Mammary epithelial cell (primary cell): Measurements from ENCODE around the gene SMYD3.

Experiments used
- CTCF ChIP-seq, 2 donors: IDR thresholded peaks in 1 of 2; conservative IDR thresholded peaks in 1 of 2; 2 replicates each; pipeline ENCODE4 v1.5.1; 2011 to 2012; ENCODE audit warnings: inconsistent platforms in 2 of 2, low read length in 2 of 2, mild to moderate bottlenecking in 2 of 2, control low read depth in 1 of 2, low read depth in 1 of 2; ENCODE audit not compliant: insufficient read depth in 1 of 2; ENCODE audit errors: extremely low read depth in 1 of 2
- EZH2 ChIP-seq: IDR thresholded peaks from 2 replicates; pipeline ENCODE4 v1.6.1; 2012; ENCODE audit warnings: low read length, inconsistent platforms, borderline replicate concordance

GRCh38 chr1:246077476-246077875, 429.6 kb downstream of the SMYD3 start:
- TF ChIP-seq CTCF (conservative IDR thresholded peaks at IDR 0.05 in 1 of 2, IDR thresholded peaks at IDR 0.05 in 1 of 2; ENCODE audit: extremely low read depth in 1 of 2, insufficient read depth in 1 of 2, low read depth in 1 of 2, low read length in 2 of 2) (no peak), EZH2 (no peak)
